NOMO-1 treated with DMSO at 0.1 percent for 48 hours (cell line): ENCODE measurements around the gene MPRIP.
"Not testable (repeated sequence)": the region's sequence is repeated elsewhere in the genome, so short reads cannot be mapped to it uniquely, and the experiment has no call there.

Experiments
- DNase-seq: peaks from one replicate; lab custom pipeline; 2025; ENCODE audit not compliant: unreplicated experiment; lab: John Stamatoyannopoulos, UW

Gene MPRIP

DNA sequence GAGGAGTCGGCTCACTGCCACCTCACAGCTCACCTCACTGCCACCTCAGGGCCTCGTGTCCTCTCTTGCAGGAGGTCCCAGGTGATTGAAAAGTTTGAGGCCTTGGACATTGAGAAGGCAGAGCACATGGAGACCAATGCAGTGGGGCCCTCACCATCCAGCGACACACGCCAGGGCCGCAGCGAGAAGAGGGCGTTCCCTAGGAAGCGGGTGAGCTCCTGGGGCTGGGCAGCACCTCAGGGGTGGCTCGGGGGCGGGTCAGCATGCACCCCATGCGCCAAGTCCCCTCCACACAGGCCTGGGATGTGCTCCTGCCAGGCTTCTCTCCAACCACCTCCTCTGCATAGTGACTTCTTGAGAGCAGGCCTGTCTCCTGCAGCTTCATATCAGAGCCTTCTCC, 100.3 kb downstream of the MPRIP start:
- DNase-seq: no peak

DNA sequence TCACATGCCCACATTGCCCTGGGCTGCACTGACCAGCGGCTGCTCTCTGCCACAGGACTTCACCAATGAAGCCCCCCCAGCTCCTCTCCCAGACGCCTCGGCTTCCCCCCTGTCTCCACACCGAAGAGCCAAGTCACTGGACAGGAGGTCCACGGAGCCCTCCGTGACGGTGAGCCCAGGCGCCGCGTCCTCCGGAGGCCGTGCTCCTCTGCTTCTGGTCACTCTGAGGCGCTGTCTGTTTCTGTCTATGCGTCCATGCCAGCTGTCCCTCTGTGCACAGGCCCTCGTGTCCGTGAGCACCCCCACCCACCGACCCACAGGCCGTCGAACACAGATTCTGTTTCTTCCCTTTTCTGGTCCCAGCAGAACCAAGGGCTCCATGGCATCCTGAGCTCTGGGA, 101.2 kb downstream of the MPRIP start:
- no peak for DNase-seq

GRCh38 chr17:17144061-17144460, 101.8 kb downstream of the MPRIP start:
- DNase-seq: no peak

GRCh38 chr17:17144916-17145665, 102.8 kb downstream of the MPRIP start:
- no peak for DNase-seq

- DNase-seq: no peak
Observed at GRCh38 chr17:17146786-17147406, 104.6 kb downstream of the MPRIP start.

- no peak for DNase-seq
Observed at GRCh38 chr17:17147821-17148220, 105.6 kb downstream of the MPRIP start.

- DNase-seq: peak; percentile 85
Observed at GRCh38 chr17:17149520-17150447, 107.5 kb downstream of the MPRIP start.

- peak; percentile 59 for DNase-seq
Observed at GRCh38 chr17:17150448-17150800, 108.2 kb downstream of the MPRIP start.

GRCh38 chr17:17151055-17151454, 108.8 kb downstream of the MPRIP start:
- no peak for DNase-seq

GRCh38 chr17:17151541-17151940, 109.3 kb downstream of the MPRIP start:
- DNase-seq: no peak

DNA sequence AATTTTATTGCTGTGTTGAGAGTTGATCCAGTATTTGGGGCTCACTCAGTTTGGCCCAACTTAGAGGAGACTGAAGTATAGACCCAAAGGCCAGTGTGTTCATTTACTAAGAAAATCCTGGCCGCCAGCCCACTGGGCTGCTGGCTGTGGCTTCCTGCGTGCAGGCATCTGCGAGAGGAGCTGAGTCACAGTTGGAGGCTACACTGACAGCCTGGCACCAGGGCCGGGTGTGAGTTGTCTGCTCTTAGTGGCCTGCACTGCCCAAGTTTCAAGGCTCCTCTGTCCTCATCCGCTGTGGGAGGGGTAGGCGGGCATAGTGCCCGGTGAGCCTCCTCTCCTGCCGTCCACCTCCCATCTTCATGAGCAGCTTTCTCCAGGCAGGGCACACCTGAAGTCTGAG, 109.7 kb downstream of the MPRIP start:
- DNase-seq: no peak

GRCh38 chr17:17152385-17152784, 110.1 kb downstream of the MPRIP start:
- no peak for DNase-seq

- no peak for DNase-seq
Observed at GRCh38 chr17:17153071-17153470, 110.8 kb downstream of the MPRIP start.

- no peak for DNase-seq
Observed at GRCh38 chr17:17153709-17154108, 111.5 kb downstream of the MPRIP start.

DNA sequence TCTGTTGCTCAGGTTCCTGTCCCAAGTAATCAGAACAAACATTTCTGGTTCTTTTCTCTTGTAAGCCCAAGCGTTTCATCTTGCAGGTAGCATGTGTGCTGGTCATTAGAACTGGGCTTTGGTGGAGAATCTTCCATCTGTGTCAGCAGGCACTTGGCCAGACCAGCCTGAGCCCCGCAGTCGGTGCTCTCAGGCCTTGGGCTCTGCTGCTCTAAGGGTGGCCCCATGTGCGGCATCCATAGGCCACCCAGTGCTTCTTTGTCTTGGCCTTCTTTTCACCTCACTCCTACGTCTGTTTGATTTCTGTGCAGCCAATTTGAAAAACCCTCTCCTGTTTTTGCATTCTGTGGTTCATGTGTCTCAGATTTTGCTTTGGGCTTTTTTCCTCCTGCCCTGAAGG, 112.3 kb downstream of the MPRIP start:
- DNase-seq: no peak

DNA sequence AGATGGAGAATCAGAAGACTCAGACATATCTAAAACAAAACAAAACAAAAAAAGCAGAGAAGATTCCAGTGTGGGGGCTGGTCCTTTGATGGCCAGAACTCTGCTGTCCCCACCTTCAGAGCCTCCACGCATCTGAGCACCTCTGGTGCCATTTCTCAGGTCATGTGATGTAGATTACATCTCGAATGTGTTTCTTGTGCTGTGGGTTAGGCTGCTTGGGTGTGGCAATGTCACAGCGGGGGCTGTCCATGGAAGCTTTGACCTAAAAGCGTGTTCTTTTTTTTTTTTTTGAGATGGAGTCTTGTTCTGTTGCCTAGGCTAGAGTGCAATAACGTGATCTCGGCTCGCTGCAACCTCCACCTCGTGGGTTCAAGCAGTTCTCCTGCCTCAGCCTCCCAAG, 112.7 kb downstream of the MPRIP start:
- no peak for DNase-seq

- DNase-seq: no peak
Observed at GRCh38 chr17:17155568-17155967, 113.3 kb downstream of the MPRIP start.

DNA sequence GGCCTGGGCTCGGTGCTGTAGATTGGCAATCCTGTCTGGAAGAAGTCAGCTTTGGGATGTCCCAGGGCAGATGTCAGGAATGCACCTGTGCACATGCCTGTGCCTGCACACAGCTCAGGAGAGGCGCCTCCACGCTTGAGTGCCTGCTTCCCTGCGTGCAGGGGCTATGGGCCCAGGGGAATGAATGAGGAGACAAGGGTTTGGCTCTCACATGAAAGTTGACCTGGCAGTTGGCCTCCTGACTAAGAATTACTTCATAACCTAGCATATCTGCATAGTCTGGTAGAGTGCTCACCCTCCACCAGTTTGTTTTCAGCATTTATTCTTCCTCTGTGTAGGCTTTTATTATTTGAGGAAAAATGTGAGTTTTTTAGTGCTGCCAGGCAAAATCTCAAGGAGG, 113.8 kb downstream of the MPRIP start:
- no peak for DNase-seq

GRCh38 chr17:17156511-17156910, 114.3 kb downstream of the MPRIP start:
- no peak for DNase-seq

DNA sequence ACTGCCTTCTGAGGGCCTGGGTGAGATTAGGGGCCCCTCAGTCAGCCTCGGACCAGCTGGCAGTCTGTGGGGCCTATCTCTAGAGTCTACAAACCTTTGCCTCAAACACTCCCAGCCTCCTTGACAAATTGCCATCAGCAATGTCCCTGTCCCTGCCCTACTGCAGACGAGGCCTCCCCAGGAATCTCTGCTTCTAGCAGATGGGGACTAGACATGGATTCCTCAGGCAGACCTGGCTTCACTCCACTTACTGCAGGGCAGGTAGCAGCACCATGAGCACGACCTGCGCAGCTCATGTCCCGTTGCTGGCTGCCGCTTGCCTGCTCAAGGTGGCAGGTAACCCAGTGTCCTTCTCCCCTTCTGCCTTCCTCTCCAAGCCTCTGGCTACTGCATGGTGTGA, 114.8 kb downstream of the MPRIP start:
- no peak for DNase-seq

GRCh38 chr17:17158506-17158905, 116.2 kb downstream of the MPRIP start:
- not testable (repeated sequence) for DNase-seq

- DNase-seq: no peak
Observed at GRCh38 chr17:17159571-17159970, 117.3 kb downstream of the MPRIP start.
